HG03460 (cell line): ENCODE results near the gene KANK2.
"Not testable (repeated sequence)": the region's sequence is repeated elsewhere in the genome, so short reads cannot be mapped to it uniquely, and the experiment has no call there.

ENCODE experiments used
- ATAC-seq: cut with Tn5 transposase; IDR thresholded peaks from one replicate; pipeline ENCODE4 v1.9.1; 2021; ENCODE audit not compliant: unreplicated experiment

KANK2 gene

GRCh38 chr19:11198769-11199424, 1.6 kb upstream of the KANK2 start:
- ATAC-seq = no peak

DNA sequence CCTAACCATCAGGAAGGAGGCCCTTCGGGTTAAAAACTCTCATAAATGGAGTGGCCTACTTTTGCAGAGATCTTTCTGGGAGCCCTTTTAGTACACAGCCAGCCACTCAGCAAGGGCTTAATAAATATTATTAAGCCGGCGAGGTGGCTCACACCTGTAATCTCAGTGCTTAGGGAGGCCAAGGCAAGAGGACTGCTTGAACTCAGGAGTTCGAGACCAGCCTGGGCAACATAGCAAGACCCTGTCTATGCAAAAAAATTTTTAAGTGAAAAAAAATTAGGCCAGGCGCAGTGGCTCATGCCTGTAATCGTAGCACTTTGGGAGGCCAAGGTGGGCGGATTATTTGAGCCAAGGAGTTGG, 810 bp upstream of the KANK2 start:
- no peak for ATAC-seq

GRCh38 chr19:11196406-11197287, 698 bp downstream of the KANK2 start:
- ATAC-seq = no peak

DNA sequence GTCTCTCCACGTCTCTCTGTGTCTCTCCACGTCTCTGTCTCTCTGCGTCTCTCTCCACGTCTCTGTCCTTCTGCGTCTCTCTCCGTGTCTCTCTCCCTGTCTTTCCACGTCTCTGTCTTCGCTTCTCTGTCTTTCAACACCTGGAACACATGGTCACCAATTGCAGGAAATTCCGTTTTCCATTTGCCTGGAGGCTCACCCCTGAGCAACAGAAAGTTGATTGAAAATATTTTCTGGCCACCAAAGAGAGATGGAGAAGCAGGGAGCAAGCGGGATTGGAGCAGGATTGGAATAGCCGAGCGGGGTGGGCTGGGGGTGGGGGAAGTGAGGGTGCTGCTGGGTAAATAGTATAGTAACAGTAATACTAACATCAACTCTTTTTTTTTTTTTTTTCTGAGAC, 1.7 kb downstream of the KANK2 start:
- no peak for ATAC-seq

- ATAC-seq = no peak
These were observed 2.4 kb downstream of the KANK2 start for GRCh38 chr19:11194656-11195558.

GRCh38 chr19:11194173-11194572, 3.2 kb downstream of the KANK2 start:
- no peak for ATAC-seq

- ATAC-seq = no peak
These were observed 4.1 kb downstream of the KANK2 start for GRCh38 chr19:11192957-11193939.

GRCh38 chr19:11191934-11192333, 5.4 kb downstream of the KANK2 start:
- no peak for ATAC-seq

DNA sequence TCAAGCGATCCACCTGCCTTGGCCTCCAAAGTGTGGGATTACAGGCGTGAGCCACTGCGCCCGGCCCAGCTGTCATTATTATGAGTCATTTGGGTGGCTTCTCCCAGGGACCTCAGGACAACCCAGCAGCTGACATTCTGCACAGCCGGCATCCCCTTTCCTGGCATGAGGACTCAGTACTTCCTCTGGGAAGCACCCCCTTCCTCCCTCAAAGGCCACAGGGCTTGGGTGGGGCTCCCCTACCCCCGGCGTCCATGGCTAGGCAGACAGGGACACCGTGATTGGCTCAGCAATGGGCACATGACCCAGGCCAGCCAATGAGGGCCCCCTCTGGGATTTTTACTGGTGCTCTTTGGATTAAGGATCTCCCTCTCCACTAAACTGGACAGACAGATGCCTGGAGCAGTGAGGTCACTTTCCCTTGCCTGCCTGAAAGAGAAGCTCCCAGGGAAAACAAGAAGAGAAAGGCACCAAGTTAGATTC, 6.0 kb downstream of the KANK2 start:
- no peak for ATAC-seq

GRCh38 chr19:11190501-11190900, 6.8 kb downstream of the KANK2 start:
- ATAC-seq = no peak

- no peak for ATAC-seq
These were observed 9.9 kb downstream of the KANK2 start for GRCh38 chr19:11187441-11187840.

- ATAC-seq = no peak
These were observed 14.4 kb downstream of the KANK2 start for GRCh38 chr19:11182994-11183393.

GRCh38 chr19:11181488-11181887, 15.9 kb downstream of the KANK2 start:
- no peak for ATAC-seq

GRCh38 chr19:11180975-11181374, 16.4 kb downstream of the KANK2 start:
- not testable (repeated sequence) for ATAC-seq

DNA sequence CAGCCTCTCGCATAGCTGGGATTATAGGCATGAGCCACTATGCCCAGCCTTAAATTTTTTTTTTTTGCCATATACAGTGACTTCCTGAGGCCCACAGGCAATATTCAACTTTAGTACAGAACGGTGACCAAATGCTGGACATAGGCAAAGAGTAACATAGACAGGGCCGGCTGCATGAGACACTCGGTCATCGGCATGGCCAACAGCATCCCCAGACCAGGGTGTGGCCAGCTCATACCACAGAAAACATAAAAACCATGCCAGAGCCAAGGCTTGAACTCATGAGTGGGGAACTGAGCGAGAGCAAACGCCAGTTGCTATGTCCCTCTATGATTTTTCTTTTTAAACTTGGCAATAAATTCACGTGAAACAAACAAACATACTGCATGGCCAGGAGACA, 17.0 kb downstream of the KANK2 start:
- no peak for ATAC-seq

- peak; percentile 61 for ATAC-seq
These were observed 17.5 kb downstream of the KANK2 start for GRCh38 chr19:11179716-11180297.

DNA sequence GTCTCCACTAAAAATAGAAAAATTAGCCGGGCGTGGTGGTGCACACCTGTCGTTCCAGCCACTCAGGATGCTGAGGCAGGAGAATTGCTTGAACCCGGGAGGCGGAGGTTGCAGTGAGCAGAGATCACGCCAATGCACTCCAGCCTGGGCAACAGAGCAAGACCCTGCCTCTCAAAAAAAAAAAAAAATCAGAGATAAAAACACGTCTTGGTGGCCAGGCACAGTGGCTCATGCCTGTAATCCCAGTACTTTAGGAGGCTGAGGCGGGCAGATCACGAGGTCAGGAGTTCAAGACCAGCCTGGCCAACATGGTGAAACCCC, 18.2 kb downstream of the KANK2 start:
- not testable (repeated sequence) for ATAC-seq

DNA sequence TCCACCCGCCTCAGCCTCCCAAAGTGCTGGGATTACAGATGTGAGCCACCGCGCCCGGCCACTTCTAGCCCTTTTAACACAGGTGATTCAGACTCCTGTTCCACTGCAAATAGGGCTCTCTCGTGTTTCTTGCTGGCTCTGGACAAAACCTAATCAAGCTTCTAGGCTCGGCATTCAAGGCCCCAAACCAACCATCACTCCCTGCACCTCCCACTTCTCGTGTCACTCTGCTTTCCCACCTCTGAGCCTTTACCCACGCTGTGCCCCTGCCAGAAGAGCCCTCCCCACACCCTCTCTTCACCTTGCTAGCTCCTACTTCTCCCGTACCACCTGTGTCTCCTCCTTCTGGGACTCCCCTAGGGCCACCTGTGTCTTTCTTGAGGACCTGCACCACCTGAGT, 19.8 kb downstream of the KANK2 start:
- ATAC-seq = no peak

DNA sequence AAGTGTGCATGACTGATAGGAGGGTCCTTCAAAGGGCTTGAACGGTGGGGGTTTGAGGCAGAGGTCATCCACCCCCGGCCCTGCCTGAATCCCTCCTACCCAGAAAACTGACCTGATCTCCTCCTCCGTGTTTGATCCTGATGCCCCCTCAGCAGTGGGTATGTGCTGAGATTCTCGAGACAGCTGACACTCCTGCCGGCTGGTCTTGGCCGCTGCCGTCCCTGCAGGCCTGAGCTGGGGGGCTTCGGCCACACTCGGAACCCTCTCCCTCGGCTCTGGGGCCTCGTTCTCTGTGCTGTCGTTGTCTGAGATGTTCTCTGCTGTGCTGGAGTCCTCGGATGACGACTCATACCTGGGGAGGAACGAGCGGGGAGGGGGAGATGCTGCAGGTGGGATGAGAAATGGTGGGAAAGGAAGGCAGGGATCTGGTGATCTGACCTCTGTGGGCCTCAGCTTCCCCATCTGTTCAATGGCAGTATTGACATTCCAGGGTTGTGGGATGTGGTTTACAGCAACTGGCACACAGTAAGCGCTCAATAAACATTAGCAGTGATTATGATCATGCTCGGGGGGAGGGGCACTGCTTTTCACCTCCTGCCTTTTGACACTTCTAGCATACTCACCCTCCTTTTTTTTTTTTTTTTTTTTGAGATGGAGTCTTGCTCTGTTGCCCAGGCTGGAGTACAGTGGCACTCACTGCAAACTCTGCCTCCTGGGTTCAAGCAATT, 20.7 kb downstream of the KANK2 start:
- no peak for ATAC-seq
